SK-N-SH (cell line): ENCODE data around the gene RP2. TPM values are rescaled to one million over a fixed set of nuclear protein-coding genes. Genes with fewer than 3 reads are reported as not detected.

Experiments
- CTCF ChIA-PET: fragments of 300-600, 350-600 bp; formaldehyde crosslinking; extraction: SDS; loops from one replicate; lab custom pipeline; 2021; lab: Yijun Ruan, JAX
- POLR2A ChIA-PET: fragments of 350-600 bp; sonication (Branson Sonifier 250); formaldehyde crosslinking; extraction: SDS; loops from one replicate; lab custom pipeline; 2020; ENCODE audit warnings: antibody characterized with exemption, inconsistent platforms; lab: Yijun Ruan, JAX
- DNase-seq: peaks from one replicate; pipeline ENCODE4 v3.0.0; 2012
- H2AFZ ChIP-seq: fragments of 200-600 bp; sonication (generic); 2 replicates; pipeline ENCODE4 v1.8.1; 2016; ENCODE audit warnings: antibody characterized with exemption, mild to moderate bottlenecking, low read depth
- H3F3A ChIP-seq: fragments of 200-600 bp; sonication (generic); replicated peaks from 2 replicates; pipeline ENCODE3; 2016; ENCODE audit warnings: antibody characterized with exemption, mild to moderate bottlenecking; ENCODE audit not compliant: insufficient read depth
- H3K27ac ChIP-seq, 2 experiments: fragments of 200-500 bp in 1 of 2; fragments of 200-600 bp in 1 of 2; sonication (Bioruptor generic) in 1 of 2; sonication (generic), shearing (Covaris generic) in 1 of 2; 2 replicates each; pipeline versions ENCODE4 v1.5.1 to v1.6.1; 2014 to 2016; ENCODE audit warnings: low read depth in 2 of 2, inconsistent platforms in 1 of 2, low read length in 1 of 2, mild to moderate bottlenecking in 1 of 2, mixed read lengths in 1 of 2
- H3K27me3 ChIP-seq: fragments of 200-600 bp; sonication (generic), shearing (Covaris generic); 2 replicates; pipeline ENCODE4 v1.6.1; 2016; ENCODE audit warnings: mixed run types; ENCODE audit not compliant: insufficient read depth
- H3K36me3 ChIP-seq, 2 experiments: fragments of 200-500 bp in 1 of 2; fragments of 200-600 bp in 1 of 2; sonication (Bioruptor generic) in 1 of 2; sonication (generic) in 1 of 2; replicated peaks in 1 of 2; 2 replicates each; pipeline versions ENCODE3 to v1.5.1; 2014 to 2016; ENCODE audit warnings: low read length in 1 of 2, mild to moderate bottlenecking in 1 of 2; ENCODE audit not compliant: insufficient read depth in 2 of 2, control insufficient read depth in 1 of 2
- H3K4me1 ChIP-seq, 2 experiments: fragments of 200-500 bp in 1 of 2; fragments of 200-600 bp in 1 of 2; sonication (Bioruptor generic) in 1 of 2; sonication (generic), shearing (Covaris generic) in 1 of 2; 2 replicates each; pipeline versions ENCODE4 v1.5.1 to v1.6.1; 2014 to 2016; ENCODE audit warnings: low read depth in 1 of 2, low read length in 1 of 2, mixed run types in 1 of 2; ENCODE audit not compliant: insufficient read depth in 2 of 2, control insufficient read depth in 1 of 2
- H3K4me2 ChIP-seq: fragments of 200-600 bp; sonication (generic), shearing (Covaris generic); 2 replicates; pipeline ENCODE4 v1.6.1; 2017; ENCODE audit warnings: mixed run types
- H3K4me3 ChIP-seq, 2 experiments: fragments of 200-500 bp in 1 of 2; fragments of 200-600 bp in 1 of 2; sonication (Bioruptor generic) in 1 of 2; sonication (generic), shearing (Covaris generic) in 1 of 2; 2 replicates each; pipeline versions ENCODE4 v1.5.1 to v1.8.1; 2014 to 2016; ENCODE audit warnings: low read depth in 2 of 2, inconsistent platforms in 1 of 2, low read length in 1 of 2, mild to moderate bottlenecking in 1 of 2, mixed read lengths in 1 of 2, moderate library complexity in 1 of 2
- H3K79me2 ChIP-seq: fragments of 200-600 bp; sonication (generic); 2 replicates; pipeline ENCODE4 v1.8.1; 2017; ENCODE audit warnings: mild to moderate bottlenecking; ENCODE audit not compliant: insufficient read depth
- H3K9ac ChIP-seq: fragments of 200-600 bp; sonication (generic); 2 replicates; pipeline ENCODE4 v1.6.1; 2017; ENCODE audit warnings: mixed run types
- H3K9me2 ChIP-seq: fragments of 200-600 bp; sonication (generic); 2 replicates; pipeline ENCODE4 v1.6.1; 2017; ENCODE audit warnings: mixed run types
- H3K9me3 ChIP-seq: fragments of 200-600 bp; sonication (generic); 2 replicates; pipeline ENCODE4 v1.6.1; 2017; ENCODE audit warnings: mixed run types, mild to moderate bottlenecking, moderate library complexity
- H4K20me1 ChIP-seq: fragments of 200-600 bp; sonication (generic); 2 replicates; pipeline ENCODE4 v1.6.1; 2017; ENCODE audit warnings: mild to moderate bottlenecking, mixed run types; ENCODE audit not compliant: insufficient read depth
- CHD2 ChIP-seq: fragments of 150-350 bp; IDR thresholded peaks from 2 replicates; pipeline ENCODE4 v1.6.1; 2018; ENCODE audit warnings: low read length; ENCODE audit not compliant: partially characterized antibody
- EP300 ChIP-seq, 2 experiments: IDR thresholded peaks; 2 replicates each; pipeline versions ENCODE4 v1.4.0 to v1.6.1; 2012; ENCODE audit warnings: borderline replicate concordance in 1 of 2, low read depth in 1 of 2, low read length in 1 of 2
- EZH2phosphoT487 ChIP-seq: fragments of 200-600 bp; sonication (generic); IDR thresholded peaks from 2 replicates; pipeline ENCODE4 v1.6.1; 2017; ENCODE audit warnings: low read depth, mixed run types, mild to moderate bottlenecking, antibody characterized with exemption, moderate library complexity, borderline replicate concordance
- FOSL2 ChIP-seq: IDR thresholded peaks from 2 replicates; pipeline ENCODE4 v1.4.0; 2012; ENCODE audit warnings: low read depth, mild to moderate bottlenecking, moderate library complexity, borderline replicate concordance
- FOXJ3 ChIP-seq: sonication (generic); formaldehyde crosslinking; IDR thresholded peaks from 2 replicates; pipeline ENCODE4 v1.5.1; 2020; ENCODE audit warnings: mild to moderate bottlenecking, missing genetic modification reagents
- FOXM1 ChIP-seq: IDR thresholded peaks from 2 replicates; pipeline ENCODE4 v1.4.0; 2012; ENCODE audit warnings: low read depth, mild to moderate bottlenecking
- GABPA ChIP-seq: IDR thresholded peaks from 2 replicates; pipeline ENCODE4 v1.4.0; 2012; ENCODE audit warnings: low read depth, mild to moderate bottlenecking
- JUND ChIP-seq: IDR thresholded peaks from 2 replicates; pipeline ENCODE4 v1.4.0; 2012
- MEF2A ChIP-seq: IDR thresholded peaks from 2 replicates; pipeline ENCODE4 v1.4.0; 2012; ENCODE audit warnings: low read depth, borderline replicate concordance
- MXI1 ChIP-seq: IDR thresholded peaks from 2 replicates; pipeline ENCODE4 v1.6.1; 2012; ENCODE audit warnings: mild to moderate bottlenecking, low read depth, low read length, improper control_type of control experiment
- POLR2AphosphoS5 ChIP-seq: IDR thresholded peaks from 2 replicates; pipeline ENCODE4 v1.6.1; 2012; ENCODE audit warnings: low read depth, low read length
- RAD21 ChIP-seq: IDR thresholded peaks from 2 replicates; pipeline ENCODE4 v1.6.1; 2012; ENCODE audit warnings: mild to moderate bottlenecking, low read length
- TCF12 ChIP-seq: IDR thresholded peaks from 2 replicates; pipeline ENCODE4 v1.4.0; 2012
- TEAD4 ChIP-seq: IDR thresholded peaks from 2 replicates; pipeline ENCODE4 v1.4.0; 2012; ENCODE audit warnings: mild to moderate bottlenecking, borderline replicate concordance; ENCODE audit not compliant: insufficient read depth
- WGBS: methylation state at CpG from one replicate; pipeline ENCODE4 v1.1.6; 2017; ENCODE audit warnings: low lambda C conversion rate; 5-methylcytosine and 5-hydroxymethylcytosine counted together
- polyA plus RNA-seq, 3 experiments: library from polyadenylated mRNA; depleted of rRNA; stranded (reverse); fragments of >200 nt; gene quantifications; 2 replicates each; pipeline ENCODE4 v1.2.3, GENCODE V29; 2012
- TF ChIP-seq, protein P1 (sequence below): fragments of 200-600 bp; sonication (generic); IDR thresholded peaks from 2 replicates; pipeline ENCODE4 v1.6.1; 2017; ENCODE audit warnings: antibody characterized with exemption, mild to moderate bottlenecking, moderate library complexity
- TF ChIP-seq, protein P2 (sequence below): IDR thresholded peaks from 2 replicates; pipeline ENCODE4 v1.4.0; 2012; ENCODE audit warnings: low read depth, borderline replicate concordance
- TF ChIP-seq, protein P3 (sequence below): IDR thresholded peaks from 2 replicates; pipeline ENCODE4 v1.4.0; 2012; ENCODE audit warnings: low read depth
- TF ChIP-seq, protein P4 (sequence below): IDR thresholded peaks from 2 replicates; pipeline ENCODE4; 2012
- TF ChIP-seq, protein P5 (sequence below): fragments of 150-350 bp; IDR thresholded peaks from 2 replicates; pipeline ENCODE4 v1.6.1; 2016; ENCODE audit warnings: mild to moderate bottlenecking, low read depth, low read length
- TF ChIP-seq, protein P6 (sequence below): IDR thresholded peaks from 2 replicates; pipeline ENCODE4 v1.4.0; 2012; ENCODE audit warnings: low read depth, borderline replicate concordance

The RP2 gene
- polyA plus RNA-seq, 1 of the 3 experiments (the other 2 are of a cell fraction), result 4.5 TPM

DNA sequence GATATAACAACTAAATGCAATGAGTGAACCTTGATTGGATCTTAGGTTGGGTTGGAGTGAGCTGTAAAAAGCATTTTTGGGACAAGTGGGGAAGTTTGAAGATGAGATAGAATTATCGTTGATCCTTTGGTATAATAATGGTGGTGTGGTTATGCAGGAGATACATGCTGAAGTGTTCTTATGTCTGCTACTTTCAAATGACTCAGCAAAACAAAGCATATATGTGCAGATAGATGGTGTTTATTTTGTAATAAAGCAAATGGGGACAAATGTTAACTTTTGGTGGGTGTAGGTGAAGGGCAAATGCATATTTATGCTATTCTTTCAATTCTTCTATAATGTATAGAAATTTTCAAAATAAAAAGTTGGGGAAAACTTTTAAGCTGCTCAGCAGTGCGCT, 26.2 kb downstream of the RP2 start:
- H3F3A ChIP-seq, result peaks cover 7% of the 10 kb centered on the region
- H3K4me2 ChIP-seq, result no peak overlapping the region
- no peaks in the 10 kb centered on the region for H4K20me1 ChIP-seq
- no peaks in the 10 kb centered on the region for H3K4me1 ChIP-seq
- H3K4me3 ChIP-seq, result no peak overlapping the region
- WGBS, result 51% methylated on average over 2 of the region's 2 CpGs
- H3K9me2 ChIP-seq, result no peaks in the 10 kb centered on the region
- no peak overlapping the region for H3K27ac ChIP-seq
- peaks cover 3 to 15% of the 10 kb centered on the region in 2 experiments for H3K36me3 ChIP-seq
- ChIA-PET POLR2A (no interaction called here), CTCF (no interaction called here)
- no peaks in the 10 kb centered on the region for H3K27me3 ChIP-seq
- H2AFZ ChIP-seq, result no peak overlapping the region
- H3K9ac ChIP-seq, result no peak overlapping the region
- TF ChIP-seq FOXJ3 (CRISPR knock-in tag) (no peak), FOXM1 (no peak), MXI1 (no peak), GABPA (no peak), FOSL2 (no peak), CHD2 (no peak), JUND (no peak), RAD21 (no peak), EZH2phosphoT487 (no peak), MEF2A (no peak), TCF12 (no peak), POLR2AphosphoS5 (no peak), EP300 (IDR thresholded peaks at IDR 0.05; ENCODE audit: borderline replicate concordance in 1 of 2, low read depth in 1 of 2, low read length in 1 of 2) (no peak), TEAD4 (no peak)
- TF ChIP-seq, protein P1, sequence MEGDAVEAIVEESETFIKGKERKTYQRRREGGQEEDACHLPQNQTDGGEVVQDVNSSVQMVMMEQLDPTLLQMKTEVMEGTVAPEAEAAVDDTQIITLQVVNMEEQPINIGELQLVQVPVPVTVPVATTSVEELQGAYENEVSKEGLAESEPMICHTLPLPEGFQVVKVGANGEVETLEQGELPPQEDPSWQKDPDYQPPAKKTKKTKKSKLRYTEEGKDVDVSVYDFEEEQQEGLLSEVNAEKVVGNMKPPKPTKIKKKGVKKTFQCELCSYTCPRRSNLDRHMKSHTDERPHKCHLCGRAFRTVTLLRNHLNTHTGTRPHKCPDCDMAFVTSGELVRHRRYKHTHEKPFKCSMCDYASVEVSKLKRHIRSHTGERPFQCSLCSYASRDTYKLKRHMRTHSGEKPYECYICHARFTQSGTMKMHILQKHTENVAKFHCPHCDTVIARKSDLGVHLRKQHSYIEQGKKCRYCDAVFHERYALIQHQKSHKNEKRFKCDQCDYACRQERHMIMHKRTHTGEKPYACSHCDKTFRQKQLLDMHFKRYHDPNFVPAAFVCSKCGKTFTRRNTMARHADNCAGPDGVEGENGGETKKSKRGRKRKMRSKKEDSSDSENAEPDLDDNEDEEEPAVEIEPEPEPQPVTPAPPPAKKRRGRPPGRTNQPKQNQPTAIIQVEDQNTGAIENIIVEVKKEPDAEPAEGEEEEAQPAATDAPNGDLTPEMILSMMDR, result no peak
- TF ChIP-seq, protein P2, sequence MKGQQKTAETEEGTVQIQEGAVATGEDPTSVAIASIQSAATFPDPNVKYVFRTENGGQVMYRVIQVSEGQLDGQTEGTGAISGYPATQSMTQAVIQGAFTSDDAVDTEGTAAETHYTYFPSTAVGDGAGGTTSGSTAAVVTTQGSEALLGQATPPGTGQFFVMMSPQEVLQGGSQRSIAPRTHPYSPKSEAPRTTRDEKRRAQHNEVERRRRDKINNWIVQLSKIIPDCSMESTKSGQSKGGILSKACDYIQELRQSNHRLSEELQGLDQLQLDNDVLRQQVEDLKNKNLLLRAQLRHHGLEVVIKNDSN, result no peak
- TF ChIP-seq, protein P3, sequence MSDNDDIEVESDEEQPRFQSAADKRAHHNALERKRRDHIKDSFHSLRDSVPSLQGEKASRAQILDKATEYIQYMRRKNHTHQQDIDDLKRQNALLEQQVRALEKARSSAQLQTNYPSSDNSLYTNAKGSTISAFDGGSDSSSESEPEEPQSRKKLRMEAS, result no peak
- TF ChIP-seq, protein P4, sequence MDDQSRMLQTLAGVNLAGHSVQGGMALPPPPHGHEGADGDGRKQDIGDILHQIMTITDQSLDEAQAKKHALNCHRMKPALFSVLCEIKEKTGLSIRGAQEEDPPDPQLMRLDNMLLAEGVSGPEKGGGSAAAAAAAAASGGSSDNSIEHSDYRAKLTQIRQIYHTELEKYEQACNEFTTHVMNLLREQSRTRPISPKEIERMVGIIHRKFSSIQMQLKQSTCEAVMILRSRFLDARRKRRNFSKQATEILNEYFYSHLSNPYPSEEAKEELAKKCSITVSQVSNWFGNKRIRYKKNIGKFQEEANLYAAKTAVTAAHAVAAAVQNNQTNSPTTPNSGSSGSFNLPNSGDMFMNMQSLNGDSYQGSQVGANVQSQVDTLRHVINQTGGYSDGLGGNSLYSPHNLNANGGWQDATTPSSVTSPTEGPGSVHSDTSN, result no peak
- TF ChIP-seq, protein P5, sequence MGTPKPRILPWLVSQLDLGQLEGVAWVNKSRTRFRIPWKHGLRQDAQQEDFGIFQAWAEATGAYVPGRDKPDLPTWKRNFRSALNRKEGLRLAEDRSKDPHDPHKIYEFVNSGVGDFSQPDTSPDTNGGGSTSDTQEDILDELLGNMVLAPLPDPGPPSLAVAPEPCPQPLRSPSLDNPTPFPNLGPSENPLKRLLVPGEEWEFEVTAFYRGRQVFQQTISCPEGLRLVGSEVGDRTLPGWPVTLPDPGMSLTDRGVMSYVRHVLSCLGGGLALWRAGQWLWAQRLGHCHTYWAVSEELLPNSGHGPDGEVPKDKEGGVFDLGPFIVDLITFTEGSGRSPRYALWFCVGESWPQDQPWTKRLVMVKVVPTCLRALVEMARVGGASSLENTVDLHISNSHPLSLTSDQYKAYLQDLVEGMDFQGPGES, result no peak
- TF ChIP-seq, protein P6, sequence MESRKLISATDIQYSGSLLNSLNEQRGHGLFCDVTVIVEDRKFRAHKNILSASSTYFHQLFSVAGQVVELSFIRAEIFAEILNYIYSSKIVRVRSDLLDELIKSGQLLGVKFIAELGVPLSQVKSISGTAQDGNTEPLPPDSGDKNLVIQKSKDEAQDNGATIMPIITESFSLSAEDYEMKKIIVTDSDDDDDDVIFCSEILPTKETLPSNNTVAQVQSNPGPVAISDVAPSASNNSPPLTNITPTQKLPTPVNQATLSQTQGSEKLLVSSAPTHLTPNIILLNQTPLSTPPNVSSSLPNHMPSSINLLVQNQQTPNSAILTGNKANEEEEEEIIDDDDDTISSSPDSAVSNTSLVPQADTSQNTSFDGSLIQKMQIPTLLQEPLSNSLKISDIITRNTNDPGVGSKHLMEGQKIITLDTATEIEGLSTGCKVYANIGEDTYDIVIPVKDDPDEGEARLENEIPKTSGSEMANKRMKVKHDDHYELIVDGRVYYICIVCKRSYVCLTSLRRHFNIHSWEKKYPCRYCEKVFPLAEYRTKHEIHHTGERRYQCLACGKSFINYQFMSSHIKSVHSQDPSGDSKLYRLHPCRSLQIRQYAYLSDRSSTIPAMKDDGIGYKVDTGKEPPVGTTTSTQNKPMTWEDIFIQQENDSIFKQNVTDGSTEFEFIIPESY, result no peak
- no peak for DNase-seq
- H3K79me2 ChIP-seq, result peaks cover 16% of the 10 kb centered on the region; the same call in 1 of the 2 replicates
- no peaks in the 10 kb centered on the region for H3K9me3 ChIP-seq
